ENCODE data around the gene LYRM4.

The LYRM4 gene

DNA sequence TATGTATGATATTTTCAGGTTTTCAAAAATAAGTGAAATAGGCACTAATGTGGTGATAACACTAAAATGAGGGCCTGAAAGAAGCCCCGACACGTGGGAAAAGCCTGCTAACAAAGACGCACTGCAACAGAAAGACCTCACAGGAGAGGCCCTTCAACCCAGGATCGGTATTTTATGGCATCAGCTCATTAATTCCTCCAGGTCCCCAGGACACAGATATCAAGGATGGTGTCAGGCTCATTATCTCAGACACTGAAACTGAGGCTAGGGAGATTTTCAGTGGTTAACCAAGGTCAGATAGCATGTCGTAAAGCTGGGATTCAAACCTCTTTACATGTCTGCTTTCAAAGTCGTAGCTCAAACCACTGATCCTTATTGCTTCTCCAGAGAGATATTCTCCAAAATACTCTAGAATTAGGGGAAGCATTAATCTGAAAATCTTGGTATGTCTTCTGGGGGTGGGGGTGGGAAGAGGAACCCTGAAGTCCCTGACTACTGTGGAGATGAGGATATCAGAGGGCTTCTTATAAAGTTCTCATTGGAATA is 111.5 kb downstream of the LYRM4 start:
- Histone ChIP-seq H3K27ac (no peak overlapping the region), H3K4me1 (no peaks in the 10 kb centered on the region), H3K4me3 (ENCODE audit: low read depth, low read length) (no peak overlapping the region), H3K27me3 (ENCODE audit: control insufficient read depth, insufficient read depth, low read length) (no peaks in the 10 kb centered on the region), H3K4me2 (ENCODE audit: low read length) (no peak overlapping the region), H3K9ac (no peak overlapping the region), H3K9me3 (ENCODE audit: control insufficient read depth, low read length) (no peaks in the 10 kb centered on the region), H3K36me3 (ENCODE audit: control insufficient read depth, insufficient read depth, low read length) (no peaks in the 10 kb centered on the region), H3K79me2 (no peaks in the 10 kb centered on the region), H2AFZ (no peak overlapping the region)
- TF ChIP-seq, protein P1, sequence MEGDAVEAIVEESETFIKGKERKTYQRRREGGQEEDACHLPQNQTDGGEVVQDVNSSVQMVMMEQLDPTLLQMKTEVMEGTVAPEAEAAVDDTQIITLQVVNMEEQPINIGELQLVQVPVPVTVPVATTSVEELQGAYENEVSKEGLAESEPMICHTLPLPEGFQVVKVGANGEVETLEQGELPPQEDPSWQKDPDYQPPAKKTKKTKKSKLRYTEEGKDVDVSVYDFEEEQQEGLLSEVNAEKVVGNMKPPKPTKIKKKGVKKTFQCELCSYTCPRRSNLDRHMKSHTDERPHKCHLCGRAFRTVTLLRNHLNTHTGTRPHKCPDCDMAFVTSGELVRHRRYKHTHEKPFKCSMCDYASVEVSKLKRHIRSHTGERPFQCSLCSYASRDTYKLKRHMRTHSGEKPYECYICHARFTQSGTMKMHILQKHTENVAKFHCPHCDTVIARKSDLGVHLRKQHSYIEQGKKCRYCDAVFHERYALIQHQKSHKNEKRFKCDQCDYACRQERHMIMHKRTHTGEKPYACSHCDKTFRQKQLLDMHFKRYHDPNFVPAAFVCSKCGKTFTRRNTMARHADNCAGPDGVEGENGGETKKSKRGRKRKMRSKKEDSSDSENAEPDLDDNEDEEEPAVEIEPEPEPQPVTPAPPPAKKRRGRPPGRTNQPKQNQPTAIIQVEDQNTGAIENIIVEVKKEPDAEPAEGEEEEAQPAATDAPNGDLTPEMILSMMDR (IDR thresholded peaks at IDR 0.05): no peak

DNA sequence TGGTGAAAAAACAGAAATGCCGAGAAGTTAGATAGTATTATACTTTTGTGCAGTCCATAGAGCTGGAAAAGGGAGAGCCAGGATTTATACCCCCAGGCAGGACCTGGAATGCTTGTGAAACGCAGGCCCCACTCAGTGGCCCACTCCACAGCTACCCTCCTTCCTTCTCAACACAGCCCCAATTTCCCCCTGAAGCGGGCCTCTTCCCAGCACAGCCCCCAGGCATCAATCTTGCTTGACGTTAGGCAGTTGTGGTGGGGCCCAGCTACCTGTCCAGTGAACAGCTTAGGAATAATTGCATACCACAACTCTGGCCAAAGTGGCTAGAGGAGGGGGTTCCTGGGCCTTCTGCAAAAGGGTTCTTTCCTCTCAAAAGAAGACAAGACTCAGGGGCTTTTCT is 114.4 kb downstream of the LYRM4 start:
- Histone ChIP-seq H3K27ac (no peak overlapping the region), H3K79me2 (peaks cover 4% of the 10 kb centered on the region), H3K9me3 (ENCODE audit: control insufficient read depth, low read length) (no peaks in the 10 kb centered on the region), H3K4me3 (ENCODE audit: low read depth, low read length) (no peak overlapping the region), H3K4me1 (no peaks in the 10 kb centered on the region), H2AFZ (no peak overlapping the region), H3K9ac (no peak overlapping the region), H3K36me3 (ENCODE audit: control insufficient read depth, insufficient read depth, low read length) (no peaks in the 10 kb centered on the region), H3K27me3 (ENCODE audit: control insufficient read depth, insufficient read depth, low read length) (no peaks in the 10 kb centered on the region), H3K4me2 (ENCODE audit: low read length) (no peak overlapping the region)
- TF ChIP-seq, protein P1 (IDR thresholded peaks at IDR 0.05): no peak

DNA sequence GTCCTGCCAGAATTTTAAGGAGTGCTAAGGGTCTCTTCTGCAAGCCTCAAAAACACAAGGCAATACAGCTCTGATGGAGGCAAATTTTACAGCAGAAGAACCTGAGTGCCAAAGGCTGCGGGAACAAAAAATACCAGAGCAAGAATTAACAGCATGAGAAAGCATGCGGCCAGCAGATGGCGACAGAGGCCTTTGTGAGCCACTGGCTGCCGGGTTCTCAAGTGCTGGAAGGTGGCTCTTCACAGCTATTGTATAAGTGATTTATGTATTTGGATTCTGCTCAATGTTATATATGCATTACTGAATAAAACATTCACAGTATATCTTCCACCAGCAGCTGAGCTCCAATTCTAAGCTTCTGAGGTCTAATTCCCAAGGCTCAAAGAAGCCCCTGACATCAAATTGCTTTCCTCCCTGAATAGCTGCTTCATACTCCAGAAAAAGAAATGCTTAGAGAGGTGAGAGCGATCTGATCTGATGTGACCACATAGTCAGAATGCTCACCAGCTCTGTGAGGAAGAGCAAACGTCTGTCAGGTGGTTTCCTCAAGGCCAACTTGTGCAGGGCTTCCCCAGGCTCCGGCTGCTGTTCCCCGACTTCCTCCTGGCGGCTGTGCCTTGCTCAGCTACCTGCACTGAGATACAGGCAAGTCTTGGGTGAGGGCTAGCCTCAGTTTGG is 117.0 kb downstream of the LYRM4 start:
- Histone ChIP-seq H3K27ac (no peak overlapping the region), H3K9ac (no peak overlapping the region), H3K9me3 (ENCODE audit: control insufficient read depth, low read length) (no peaks in the 10 kb centered on the region)

DNA sequence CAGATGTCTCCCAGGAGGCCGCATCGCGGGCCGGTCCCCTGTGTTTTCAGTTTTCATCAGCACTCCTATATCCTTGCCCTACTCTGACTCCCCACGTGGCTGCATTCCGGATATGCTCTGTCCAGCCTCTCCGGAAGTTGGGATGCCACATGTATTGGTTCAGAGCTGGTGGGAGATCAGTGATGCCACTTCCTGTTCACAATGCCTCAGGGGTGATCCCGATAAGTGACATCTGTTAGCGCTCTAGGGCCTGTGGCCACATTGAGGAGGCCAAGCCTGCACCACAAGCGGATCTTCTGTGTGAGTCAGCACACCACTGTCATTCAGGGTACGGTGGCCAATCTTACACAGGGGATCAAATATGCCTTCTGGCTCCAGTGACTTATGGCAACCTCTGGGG is 117.8 kb downstream of the LYRM4 start:
- Histone ChIP-seq H3K4me3 (ENCODE audit: low read depth, low read length) (no peak overlapping the region), H3K4me2 (ENCODE audit: low read length) (no peak overlapping the region), H3K36me3 (ENCODE audit: control insufficient read depth, insufficient read depth, low read length) (no peaks in the 10 kb centered on the region), H3K4me1 (no peaks in the 10 kb centered on the region), H3K79me2 (peaks cover 4% of the 10 kb centered on the region), H3K27ac (no peak overlapping the region), H3K9me3 (ENCODE audit: control insufficient read depth, low read length) (no peaks in the 10 kb centered on the region), H3K9ac (no peak overlapping the region), H2AFZ (no peak overlapping the region), H3K27me3 (ENCODE audit: control insufficient read depth, insufficient read depth, low read length) (no peaks in the 10 kb centered on the region)
- TF ChIP-seq, protein P1 (IDR thresholded peaks at IDR 0.05): no peak

More for the DNA sequence above, 117.0 kb downstream of the LYRM4 start:
- H3K4me2 ChIP-seq (ENCODE audit: low read length): no peak overlapping the region
- H3K79me2 ChIP-seq: peaks cover 4% of the 10 kb centered on the region
- H3K27me3 ChIP-seq (ENCODE audit: control insufficient read depth, insufficient read depth, low read length): no peaks in the 10 kb centered on the region
- TF ChIP-seq, protein P1 (IDR thresholded peaks at IDR 0.05): peak; percentile 92
- no peak overlapping the region for H2AFZ ChIP-seq
- H3K4me3 ChIP-seq (ENCODE audit: low read depth, low read length): no peak overlapping the region
- no peaks in the 10 kb centered on the region for H3K4me1 ChIP-seq
- H3K36me3 ChIP-seq (ENCODE audit: control insufficient read depth, insufficient read depth, low read length): no peaks in the 10 kb centered on the region

DNA sequence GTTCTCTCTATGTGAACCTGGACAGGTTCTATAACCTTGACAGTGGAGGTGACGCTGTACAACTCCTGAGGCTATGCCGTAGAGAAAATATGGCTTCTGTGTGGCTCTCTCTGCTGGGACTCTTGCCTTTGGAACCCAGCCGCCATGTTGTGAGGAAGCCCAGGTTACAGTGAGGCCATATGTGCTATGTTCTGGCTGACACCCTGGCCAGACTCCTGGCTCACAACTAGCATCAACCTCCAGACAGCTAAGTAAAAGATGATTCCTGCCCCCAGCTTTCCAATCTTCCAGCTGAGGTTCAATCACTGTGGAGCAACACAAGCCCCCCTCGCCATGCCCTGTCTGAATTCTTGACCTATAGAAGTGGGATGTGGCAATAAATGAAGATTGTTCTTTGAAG is 118.6 kb downstream of the LYRM4 start:
- Histone ChIP-seq H2AFZ (no peak overlapping the region), H3K9me3 (ENCODE audit: control insufficient read depth, low read length) (no peaks in the 10 kb centered on the region), H3K36me3 (ENCODE audit: control insufficient read depth, insufficient read depth, low read length) (no peaks in the 10 kb centered on the region), H3K9ac (no peak overlapping the region), H3K4me3 (ENCODE audit: low read depth, low read length) (no peak overlapping the region), H3K4me2 (ENCODE audit: low read length) (no peak overlapping the region), H3K27me3 (ENCODE audit: control insufficient read depth, insufficient read depth, low read length) (no peaks in the 10 kb centered on the region), H3K79me2 (peaks cover 4% of the 10 kb centered on the region), H3K4me1 (no peaks in the 10 kb centered on the region), H3K27ac (no peak overlapping the region)
- TF ChIP-seq, protein P1 (IDR thresholded peaks at IDR 0.05): no peak
